ENCODE data around the gene GNGT1.

- TF ChIP-seq CTCF (conservative IDR thresholded peaks at IDR 0.05) (no peak), ZFX (IDR thresholded peaks at IDR 0.05) (no peak)
Measured at GRCh38 chr7:93943816-93944540, 37.6 kb downstream of the GNGT1 start.

All from C4-2B (cell line).